A549 (cell line): ENCODE measurements around the gene DYDC1. TPM values are rescaled to one million over a fixed set of nuclear protein-coding genes. Genes with fewer than 3 reads are reported as not detected.

Experiments used
- ATAC-seq, 2 experiments: fragments of 200-7000 bp in 1 of 2; fragments of >200 bp in 1 of 2; cut with Nextera tagmentation in 1 of 2; cut with Tn5 transposase in 1 of 2; 3 replicates each; pipeline versions ENCODE4 v1.8.0 to v1.9.1; 2018 to 2020; ENCODE audit warnings: mild to moderate bottlenecking in 1 of 2, moderate library complexity in 1 of 2
- CTCF ChIA-PET: fragments of 300-600 bp; sonication (Branson Sonifier 250); formaldehyde crosslinking; extraction: SDS; loops from one replicate; lab custom pipeline; 2021; ENCODE audit warnings: antibody characterized with exemption, inconsistent platforms; lab: Yijun Ruan, JAX
- POLR2A ChIA-PET: fragments of 350-600 bp; formaldehyde crosslinking; extraction: SDS; loops from one replicate; lab custom pipeline; 2021; ENCODE audit warnings: antibody characterized with exemption, inconsistent platforms; lab: Yijun Ruan, JAX
- DNase-seq, 2 experiments: peaks; one replicate each; pipeline versions ENCODE4 v3.0.0 to v3.0.0-alpha.2; 2011 to 2016; ENCODE audit warnings: low read depth in 1 of 2, low spot score in 1 of 2
- FAIRE-seq: peaks from 2 replicates; lab custom pipeline; 2011; peaks lifted over from hg19 to GRCh38; lab: Jason Lieb, UNC
- H3K27ac ChIP-seq, 2 experiments: fragments of >200 bp; sonication (Bioruptor Twin); formaldehyde crosslinking; 3 replicates each; pipeline ENCODE4 v1.5.1; 2016 to 2017
- H3K4me1 ChIP-seq: fragments of >200 bp; sonication (Bioruptor Twin); formaldehyde crosslinking; 3 replicates; pipeline ENCODE4 v1.6.1; 2016
- H3K4me2 ChIP-seq: fragments of >200 bp; sonication (Bioruptor Twin); formaldehyde crosslinking; 3 replicates; pipeline ENCODE4 v1.6.1; 2016
- H3K4me3 ChIP-seq: fragments of >200 bp; sonication (Bioruptor Twin); formaldehyde crosslinking; 3 replicates; pipeline ENCODE4 v1.5.1; 2016
- H3K9me3 ChIP-seq: fragments of >200 bp; sonication (Bioruptor Twin); formaldehyde crosslinking; 3 replicates; pipeline ENCODE4 v1.6.1; 2016
- BHLHE40 ChIP-seq: IDR thresholded peaks from 2 replicates; pipeline ENCODE4 v1.6.1; 2012; ENCODE audit warnings: low read depth, low read length, inconsistent platforms
- CBX2 ChIP-seq: fragments of 200-600 bp; sonication (generic); IDR thresholded peaks from 2 replicates; pipeline ENCODE4 v1.6.1; 2016; ENCODE audit warnings: low read depth, mild to moderate bottlenecking, borderline replicate concordance
- CEBPB ChIP-seq, 2 experiments: fragments of >200 bp in 1 of 2; sonication (Bioruptor Twin) in 1 of 2; formaldehyde crosslinking in 1 of 2; IDR thresholded peaks; 2 replicates each; pipeline ENCODE4 v1.6.1; 2012 to 2016
- CHD4 ChIP-seq: fragments of 200-600 bp; sonication (generic); IDR thresholded peaks from 2 replicates; pipeline ENCODE4 v1.6.1; 2016; ENCODE audit warnings: antibody characterized with exemption, mild to moderate bottlenecking, borderline replicate concordance
- EP300 ChIP-seq, 2 experiments: fragments of >200 bp; sonication (Bioruptor Twin); formaldehyde crosslinking; IDR thresholded peaks; 2 replicates in 1 of 2; 3 replicates in 1 of 2; pipeline ENCODE4 v1.6.1; 2016 to 2017
- FOSB ChIP-seq: fragments of 250-450 bp; sonication (Bioruptor Pico); IDR thresholded peaks from 2 replicates; pipeline ENCODE4 v1.5.0; 2020; ENCODE audit warnings: mild to moderate bottlenecking, moderate library complexity
- FOSL2 ChIP-seq, 2 experiments: fragments of 450-650 bp in 1 of 2; fragments of >200 bp in 1 of 2; sonication (Bioruptor Twin) in 1 of 2; formaldehyde crosslinking; IDR thresholded peaks; 2 replicates each; pipeline versions ENCODE4 v1.5.0 to v1.6.1; 2016 to 2020; ENCODE audit warnings: mild to moderate bottlenecking in 1 of 2, moderate library complexity in 1 of 2
- HDAC2 ChIP-seq: fragments of 200-600 bp; sonication (generic); IDR thresholded peaks from 2 replicates; pipeline ENCODE4 v1.6.1; 2016
- HMGXB4 ChIP-seq: fragments of 250-450 bp; sonication (Bioruptor Pico); IDR thresholded peaks from 2 replicates; pipeline ENCODE4 v1.5.0; 2021; ENCODE audit warnings: mild to moderate bottlenecking, moderate library complexity, borderline replicate concordance
- HOXB13 ChIP-seq: fragments of 250-450 bp; sonication (Bioruptor Pico); IDR thresholded peaks from 2 replicates; pipeline ENCODE4 v1.5.0; 2020; ENCODE audit warnings: low read depth, mild to moderate bottlenecking, moderate library complexity
- HOXB5 ChIP-seq: fragments of 250-450 bp; sonication (Bioruptor Pico); IDR thresholded peaks from 2 replicates; pipeline ENCODE4 v1.5.0; 2020; ENCODE audit warnings: mild to moderate bottlenecking, moderate library complexity
- JUNB ChIP-seq: fragments of >200 bp; sonication (Bioruptor Twin); formaldehyde crosslinking; IDR thresholded peaks from 2 replicates; pipeline ENCODE4 v1.6.1; 2016
- KDM5A ChIP-seq: fragments of 200-600 bp; sonication (generic); IDR thresholded peaks from 2 replicates; pipeline ENCODE4 v1.6.1; 2016; ENCODE audit warnings: antibody characterized with exemption, mild to moderate bottlenecking
- MAX ChIP-seq: IDR thresholded peaks from 2 replicates; pipeline ENCODE4 v1.6.1; 2012
- MYC ChIP-seq: IDR thresholded peaks from 2 replicates; pipeline ENCODE4 v1.6.1; 2012; ENCODE audit warnings: mild to moderate bottlenecking, inconsistent platforms, low read length, improper control_type of control experiment, borderline replicate concordance
- NFE2L2 ChIP-seq: fragments of 150-350 bp; conservative IDR thresholded peaks from 2 replicates; pipeline ENCODE4 v1.6.1; 2014; ENCODE audit warnings: low read length
- NR3C1 ChIP-seq: fragments of >200 bp; sonication (Bioruptor Twin); formaldehyde crosslinking; IDR thresholded peaks from 3 replicates; pipeline ENCODE4 v1.6.1; 2017
- POLR2AphosphoS2 ChIP-seq: conservative IDR thresholded peaks from 2 replicates; pipeline ENCODE4 v1.6.1; 2012; ENCODE audit warnings: low read length, improper control_type of control experiment, inconsistent platforms
- RFX5 ChIP-seq: fragments of 450-650 bp; IDR thresholded peaks from 2 replicates; pipeline ENCODE4 v1.7.1; 2014; ENCODE audit warnings: antibody characterized with exemption, mild to moderate bottlenecking, moderate library complexity
- RNF2 ChIP-seq: fragments of 200-600 bp; sonication (generic); IDR thresholded peaks from 2 replicates; pipeline ENCODE4 v1.6.1; 2016; ENCODE audit warnings: low read depth, mild to moderate bottlenecking, antibody characterized with exemption, moderate library complexity, borderline replicate concordance
- TFCP2L1 ChIP-seq: fragments of 250-450 bp; sonication (Bioruptor Pico); IDR thresholded peaks from 2 replicates; pipeline ENCODE4 v1.5.0; 2021; ENCODE audit warnings: mild to moderate bottlenecking
- TP53 ChIP-seq: fragments of 250-450 bp; sonication (Bioruptor Pico); IDR thresholded peaks from 2 replicates; pipeline ENCODE4 v1.5.0; 2021; ENCODE audit warnings: mild to moderate bottlenecking, moderate library complexity
- ZSCAN20 ChIP-seq: fragments of 250-450 bp; sonication (Bioruptor Pico); IDR thresholded peaks from 2 replicates; pipeline ENCODE4 v1.8.0; 2022; ENCODE audit warnings: mild to moderate bottlenecking, moderate library complexity
- WGBS: methylation state at CpG from one replicate; pipeline ENCODE4 v1.1.6; 2017; ENCODE audit errors: missing lambda C conversion rate; 5-methylcytosine and 5-hydroxymethylcytosine counted together
- polyA plus RNA-seq, 4 experiments: library from polyadenylated mRNA; depleted of rRNA in 3 of 4; stranded (reverse); fragments of >200 nt; fragmentation: RNase III in 1 of 4; extraction: RNeasy Plus Mini Kit Qiagen cat#74134 plus additional on column Dnase treatment in 1 of 4; gene quantifications; 2 replicates in 3 of 4; 3 replicates in 1 of 4; pipeline ENCODE4 v1.2.3, GENCODE V29; 2011 to 2017
- TF ChIP-seq, protein P1 (sequence below): fragments of 450-650 bp; IDR thresholded peaks from 2 replicates; pipeline ENCODE4 v1.6.1; 2014; ENCODE audit warnings: antibody characterized with exemption
- TF ChIP-seq, protein P2 (sequence below): fragments of 250-450 bp; sonication (Bioruptor Pico); IDR thresholded peaks from 2 replicates; pipeline ENCODE4 v1.5.0; 2020; ENCODE audit warnings: low read depth, mild to moderate bottlenecking, moderate library complexity

DYDC1 gene
- polyA plus RNA-seq, 2 of the 4 experiments (the other 2 are of a cell fraction): not detected

- WGBS: 53% methylated on average over 2 of the region's 2 CpGs
- TF ChIP-seq TFCP2L1: no peak
- TF ChIP-seq, protein P1, sequence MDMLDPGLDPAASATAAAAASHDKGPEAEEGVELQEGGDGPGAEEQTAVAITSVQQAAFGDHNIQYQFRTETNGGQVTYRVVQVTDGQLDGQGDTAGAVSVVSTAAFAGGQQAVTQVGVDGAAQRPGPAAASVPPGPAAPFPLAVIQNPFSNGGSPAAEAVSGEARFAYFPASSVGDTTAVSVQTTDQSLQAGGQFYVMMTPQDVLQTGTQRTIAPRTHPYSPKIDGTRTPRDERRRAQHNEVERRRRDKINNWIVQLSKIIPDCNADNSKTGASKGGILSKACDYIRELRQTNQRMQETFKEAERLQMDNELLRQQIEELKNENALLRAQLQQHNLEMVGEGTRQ: no peak
- no peak for TF ChIP-seq ZSCAN20
- no peak for TF ChIP-seq HDAC2
- TF ChIP-seq HOXB13 (CRISPR knock-in tag): no peak
- no peak for TF ChIP-seq HMGXB4
- TF ChIP-seq JUNB: no peak
- TF ChIP-seq TP53: no peak
- POLR2A ChIA-PET: no interaction called here
- no peak for DNase-seq
- no peak for FAIRE-seq
- no peak overlapping the region for H3K4me2 ChIP-seq
- no peaks in the 10 kb centered on the region for H3K4me1 ChIP-seq
- no peaks in the 10 kb centered on the region for H3K9me3 ChIP-seq
- H3K27ac ChIP-seq: no peak overlapping the region
- CTCF ChIA-PET: interaction anchor here (1.0 to 3.3 kb wide), 3 partner anchors 9 to 132 kb away, joined by 3 to 11 read pairs (median 4); no protein-coding TSS in a partner anchor
- no peak for ATAC-seq
- H3K4me3 ChIP-seq: no peak overlapping the region
These were observed 16.9 kb upstream of the DYDC1 start for GRCh38 chr10:80373502-80373901.

GRCh38 chr10:80372675-80373074 lies 16.1 kb upstream of the DYDC1 start:
- Histone ChIP-seq H3K4me3 (no peak overlapping the region), H3K4me2 (no peak overlapping the region), H3K27ac (no peak overlapping the region), H3K4me1 (no peaks in the 10 kb centered on the region), H3K9me3 (no peaks in the 10 kb centered on the region)
- no peak for FAIRE-seq
- ChIA-PET POLR2A (no interaction called here), CTCF (interaction anchor here (1.0 to 3.3 kb wide), 3 partner anchors 10 to 133 kb away, joined by 3 to 11 read pairs (median 4); no protein-coding TSS in a partner anchor)
- ATAC-seq: no peak
- no peak for TF ChIP-seq FOSL2 (IDR thresholded peaks at IDR 0.05)
- TF ChIP-seq FOSL2 (CRISPR knock-in tag; IDR thresholded peaks at IDR 0.05): no peak
- TF ChIP-seq BHLHE40: no peak
- TF ChIP-seq ZSCAN20: no peak
- TF ChIP-seq CEBPB (IDR thresholded peaks at IDR 0.05): no peak
- TF ChIP-seq JUNB: no peak
- no peak for TF ChIP-seq NFE2L2
- no peak for TF ChIP-seq MAX
- no peak for TF ChIP-seq CHD4
- TF ChIP-seq HOXB13 (CRISPR knock-in tag): no peak
- no peak for TF ChIP-seq HOXB5
- TF ChIP-seq, protein P2, sequence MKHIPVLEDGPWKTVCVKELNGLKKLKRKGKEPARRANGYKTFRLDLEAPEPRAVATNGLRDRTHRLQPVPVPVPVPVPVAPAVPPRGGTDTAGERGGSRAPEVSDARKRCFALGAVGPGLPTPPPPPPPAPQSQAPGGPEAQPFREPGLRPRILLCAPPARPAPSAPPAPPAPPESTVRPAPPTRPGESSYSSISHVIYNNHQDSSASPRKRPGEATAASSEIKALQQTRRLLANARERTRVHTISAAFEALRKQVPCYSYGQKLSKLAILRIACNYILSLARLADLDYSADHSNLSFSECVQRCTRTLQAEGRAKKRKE (CRISPR knock-in tag): no peak
- no peak for TF ChIP-seq KDM5A
- TF ChIP-seq EP300 (IDR thresholded peaks at IDR 0.05): no peak
- TF ChIP-seq CBX2: no peak
- no peak for TF ChIP-seq POLR2AphosphoS2
- TF ChIP-seq NR3C1: no peak
- no peak for TF ChIP-seq FOSB
- TF ChIP-seq RFX5: no peak
- TF ChIP-seq MYC: no peak
- no peak for TF ChIP-seq RNF2
- no peak for DNase-seq
- 68% methylated on average over 5 of the region's 5 CpGs for WGBS
